CD1c-positive myeloid dendritic cell (primary cell): ENCODE results near the gene NXF1.
"Not testable (repeated sequence)": the region's sequence is repeated elsewhere in the genome, so short reads cannot be mapped to it uniquely, and the experiment has no call there.

ENCODE experiments used
- DNase-seq: peaks from one replicate; pipeline ENCODE4 v3.0.0-alpha.2; 2016; ENCODE audit errors: extremely low spot score

The NXF1 gene

DNA sequence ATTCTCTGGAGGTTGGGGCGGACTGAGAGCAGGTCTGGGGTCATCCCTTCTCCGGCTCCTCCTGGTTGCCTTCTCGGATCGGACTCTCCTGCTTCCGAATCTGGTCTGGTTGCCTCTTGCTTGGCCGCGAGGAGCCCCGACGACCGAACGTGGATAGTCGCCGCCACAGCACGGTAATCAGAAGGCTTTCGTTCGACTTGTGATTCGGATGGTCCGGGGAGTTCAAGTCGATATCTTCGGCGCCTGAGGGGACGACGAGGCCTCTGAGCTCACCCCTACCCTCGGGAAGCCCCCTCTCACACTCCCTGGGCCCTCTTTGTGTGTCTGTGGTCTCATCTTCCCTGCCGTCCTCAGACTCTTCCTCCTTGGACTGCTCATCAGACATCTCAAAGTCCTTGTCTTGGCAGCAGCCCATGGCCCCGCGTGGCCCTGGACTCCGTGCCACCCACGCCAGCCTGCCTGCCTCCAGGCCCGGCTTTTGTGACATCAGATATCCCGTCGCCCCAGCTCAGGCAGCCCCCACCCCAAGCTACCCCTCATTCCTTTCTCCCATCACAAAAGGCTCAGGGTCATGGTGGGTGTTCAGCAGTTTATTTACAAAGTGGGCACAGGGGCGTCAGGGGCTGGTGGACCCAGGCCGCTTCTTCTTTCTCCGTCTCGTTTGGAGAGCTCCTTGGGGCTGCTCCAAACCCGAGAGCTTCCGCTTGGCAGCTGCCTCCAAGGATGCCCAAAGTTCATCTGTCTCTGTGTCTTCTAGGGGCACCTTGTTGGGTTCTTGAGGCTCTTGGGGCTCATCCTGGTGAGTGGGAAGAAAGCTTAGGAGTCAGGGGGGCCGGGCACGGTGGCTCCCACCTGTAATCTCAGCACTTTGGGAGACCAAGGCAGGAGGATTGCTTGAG, 27.3 kb upstream of the NXF1 start, which contains the start of gene TEX54:
Gene TEX54 (minus strand): TSS at position 506 of the 899 bp plus-strand sequence.
- DNase-seq = peak; percentile 42

DNA sequence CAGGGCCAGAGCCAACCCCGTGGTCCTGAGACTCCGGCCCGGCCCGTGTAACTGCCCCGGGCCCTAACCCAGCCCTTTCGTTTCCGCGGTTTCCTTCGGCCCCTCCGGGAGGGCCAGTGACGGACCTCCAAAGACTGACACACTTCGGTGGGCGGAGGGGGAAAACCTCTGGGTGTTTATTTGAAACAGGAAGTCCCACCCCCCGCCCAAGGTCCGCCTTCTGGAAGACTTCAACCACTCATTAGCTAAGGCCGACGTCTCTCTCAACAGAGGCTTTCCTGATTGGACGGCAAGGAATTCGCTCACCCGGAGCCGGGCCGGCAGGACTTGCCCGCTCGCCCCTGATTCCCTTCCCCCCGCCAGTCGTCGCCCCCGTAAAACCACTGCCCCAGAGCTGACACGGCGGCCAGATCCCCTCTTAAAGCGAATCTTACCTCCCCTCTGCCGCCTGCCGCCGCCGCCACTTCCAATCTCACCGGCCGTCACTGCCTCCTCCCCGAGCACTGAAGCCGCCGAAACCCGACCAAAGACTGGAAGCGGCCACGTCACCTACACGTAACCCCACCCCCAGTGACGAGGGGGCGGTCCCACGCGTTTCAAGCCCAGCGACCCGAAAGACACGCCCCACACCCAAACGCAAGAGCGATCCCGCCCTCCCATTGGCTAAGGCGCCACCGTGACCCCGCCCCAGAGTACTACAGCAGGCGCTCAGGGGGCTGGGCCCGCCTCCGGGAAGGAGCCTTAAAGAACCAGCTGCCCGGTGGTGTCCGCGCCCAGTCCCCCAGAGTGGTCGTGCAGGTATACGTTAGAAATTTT, 26.5 kb upstream of the NXF1 start, which contains the start of gene STX5:
Gene STX5 (minus strand): TSS at position 532 of the 816 bp plus-strand sequence. CDS start 808 bp downstream, outside the sequence.
- peak; percentile 99 for DNase-seq

DNA sequence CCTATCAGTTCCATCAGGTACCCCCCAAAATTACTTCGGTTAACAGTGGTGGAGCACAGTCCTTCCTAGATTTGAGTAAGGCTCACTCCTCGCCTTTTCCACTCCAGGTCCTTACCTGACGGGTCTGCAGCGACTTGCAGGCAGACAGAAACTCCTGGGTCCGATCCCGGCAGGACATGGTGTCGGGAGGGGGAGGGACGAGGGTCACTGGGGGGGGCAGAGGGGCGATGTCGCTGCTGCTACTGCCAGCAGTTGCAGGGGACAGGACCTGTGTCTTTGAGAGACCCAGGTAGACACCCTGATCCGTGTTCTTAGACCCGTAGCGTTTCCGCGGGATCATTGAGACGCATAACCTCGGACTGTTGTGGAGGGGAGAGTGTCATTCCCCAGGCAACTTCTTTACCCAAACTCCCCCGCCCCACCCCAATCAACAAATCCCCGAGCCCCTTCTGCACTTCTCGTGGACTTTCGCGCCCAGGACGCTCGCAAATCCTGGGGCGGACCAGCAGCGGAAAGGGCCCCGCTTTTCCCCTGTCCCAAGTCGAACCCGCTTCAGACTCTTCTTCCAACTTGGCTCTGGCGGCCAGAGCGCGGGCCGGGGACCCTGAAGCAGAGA, 25.8 kb upstream of the NXF1 start:
- DNase-seq = no peak

DNA sequence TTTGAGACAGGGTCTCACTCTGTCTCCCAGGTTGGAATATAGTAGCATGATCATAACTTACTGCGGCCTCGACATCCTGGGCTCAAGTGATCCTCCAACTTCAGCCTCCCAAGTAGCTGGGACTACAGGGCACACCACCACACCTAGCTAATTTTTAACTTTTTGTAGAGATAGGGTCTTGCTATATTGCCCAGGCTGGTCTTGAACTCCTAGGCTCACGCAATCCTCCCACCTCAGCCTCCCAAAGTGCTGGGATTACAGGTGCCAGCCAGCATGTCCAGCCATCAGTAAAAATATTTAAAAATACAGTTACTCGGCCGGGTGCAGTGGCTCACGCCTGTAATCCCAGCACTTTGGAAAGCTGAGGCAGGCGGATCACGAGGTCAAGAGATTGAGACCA, 22.9 kb upstream of the NXF1 start:
- not testable (repeated sequence) for DNase-seq

DNA sequence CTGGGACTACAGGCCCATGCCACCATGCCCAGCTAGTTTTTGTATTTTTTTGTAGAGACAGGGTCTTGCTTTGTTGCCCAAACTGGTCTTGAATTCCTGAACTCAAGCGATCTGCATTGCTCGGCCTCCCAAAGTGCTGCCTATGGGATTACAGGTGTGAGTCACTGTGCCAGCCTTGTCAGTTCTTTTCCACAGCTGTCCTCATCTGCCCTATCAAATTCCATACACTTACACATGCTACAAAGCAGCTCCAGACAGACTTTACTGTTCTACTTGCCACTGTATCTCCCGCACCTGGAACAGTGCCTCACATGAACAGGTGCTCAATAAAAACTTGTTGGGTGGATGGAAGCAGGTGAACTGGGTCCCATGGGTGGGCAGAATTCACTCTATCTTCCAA, 18.4 kb upstream of the NXF1 start:
- DNase-seq = no peak

DNA sequence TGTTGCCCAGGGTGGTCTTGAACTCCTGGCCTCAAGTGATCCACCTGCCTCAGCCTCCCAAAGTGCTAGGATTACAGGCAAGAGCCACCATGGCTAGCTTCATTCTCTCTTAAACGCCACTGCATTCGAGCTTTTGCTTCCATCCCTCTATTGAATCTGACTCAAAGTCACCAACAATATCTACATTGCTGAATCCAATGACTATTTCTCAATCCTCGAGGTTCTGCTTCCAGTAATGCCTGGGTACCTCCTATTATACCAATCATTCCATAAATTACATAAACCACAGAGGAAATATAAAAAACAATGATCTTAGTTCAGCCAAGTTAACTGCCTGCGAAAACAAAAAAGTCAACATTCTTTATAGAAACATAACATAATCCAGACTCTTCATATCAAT, 11.9 kb upstream of the NXF1 start:
- no peak for DNase-seq

DNA sequence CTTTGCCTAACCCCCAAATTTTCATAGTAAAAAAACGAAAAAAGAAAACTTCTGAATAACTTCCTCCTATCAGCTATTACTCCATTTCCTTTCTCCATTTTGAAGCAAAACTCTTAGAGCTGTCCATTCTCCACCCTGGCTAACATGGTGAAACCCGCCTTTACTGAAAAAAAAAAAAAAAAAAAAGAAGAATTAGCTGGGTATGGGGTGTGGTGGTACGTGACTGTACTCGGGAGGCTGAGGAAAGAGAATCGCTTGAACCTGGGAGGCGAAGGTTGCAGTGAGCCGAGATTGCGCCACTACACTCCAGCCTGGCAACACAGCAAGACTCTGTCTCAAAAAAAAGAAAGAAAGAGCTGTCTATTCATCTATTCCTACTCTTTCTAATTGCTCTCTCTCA, 11.3 kb upstream of the NXF1 start:
- DNase-seq = peak; percentile 61

DNA sequence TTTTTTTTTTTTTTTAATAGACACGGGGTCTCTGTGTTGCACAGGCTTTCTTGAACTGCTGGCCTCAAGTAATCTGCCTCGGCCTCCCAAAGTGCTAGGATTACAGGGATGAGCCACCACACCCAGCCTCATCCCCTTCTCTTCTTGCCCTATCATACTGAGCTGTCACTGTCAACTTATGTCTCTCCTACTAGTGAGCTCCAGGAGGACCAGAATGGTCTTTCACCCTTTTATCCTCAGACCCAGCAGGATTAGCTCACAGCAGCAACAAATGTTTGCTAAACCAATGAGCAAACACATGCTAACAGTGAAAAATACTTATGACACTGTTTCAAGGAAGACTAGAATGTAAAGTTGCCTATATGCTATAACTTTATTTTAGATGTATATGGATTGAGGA, 6.4 kb upstream of the NXF1 start:
- DNase-seq = no peak

DNA sequence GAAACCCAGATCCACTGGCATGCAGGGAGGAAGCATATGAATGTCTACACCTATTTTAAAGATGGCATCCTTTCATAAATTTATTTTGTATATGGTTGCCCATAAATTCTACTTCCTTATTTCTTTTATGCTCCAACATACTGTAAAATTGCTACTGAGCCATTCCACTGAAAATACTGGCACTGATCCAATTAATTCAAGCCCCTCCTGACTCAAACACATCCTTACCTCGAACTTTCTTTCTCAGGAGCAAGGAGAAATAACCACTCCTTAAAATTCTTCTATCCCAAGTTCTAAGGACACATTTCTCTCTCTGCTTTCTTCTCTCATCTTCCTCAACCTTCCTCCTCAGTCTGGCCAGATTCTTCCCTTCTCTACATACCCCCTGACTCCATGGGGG, 5.5 kb upstream of the NXF1 start:
- DNase-seq = no peak

DNA sequence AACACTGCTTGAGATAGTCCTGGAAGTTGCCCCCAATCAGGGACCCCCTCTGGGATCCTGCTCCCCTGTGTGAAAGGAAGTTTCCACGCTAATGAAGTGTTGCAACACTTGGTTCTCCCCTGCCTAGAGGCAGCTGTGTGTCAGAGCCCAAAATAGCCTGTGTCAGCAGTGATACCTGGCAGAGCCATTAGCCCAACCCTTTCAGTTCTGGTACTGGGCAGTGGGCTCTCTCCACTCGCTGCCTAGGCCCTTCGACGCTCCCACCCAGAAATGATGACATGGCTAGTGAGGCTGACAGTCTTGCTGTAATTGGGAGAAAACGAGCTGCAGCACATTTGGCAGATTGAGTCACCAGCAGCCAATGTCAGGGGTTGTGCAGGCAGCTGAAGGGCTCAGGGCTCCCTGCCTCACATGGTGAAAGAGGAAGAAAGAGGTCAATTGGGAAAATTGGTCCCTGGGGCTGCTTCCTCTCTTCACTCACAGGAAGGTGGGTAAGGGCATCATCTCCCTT, 1.4 kb upstream of the NXF1 start:
- DNase-seq = peak; percentile 90

DNA sequence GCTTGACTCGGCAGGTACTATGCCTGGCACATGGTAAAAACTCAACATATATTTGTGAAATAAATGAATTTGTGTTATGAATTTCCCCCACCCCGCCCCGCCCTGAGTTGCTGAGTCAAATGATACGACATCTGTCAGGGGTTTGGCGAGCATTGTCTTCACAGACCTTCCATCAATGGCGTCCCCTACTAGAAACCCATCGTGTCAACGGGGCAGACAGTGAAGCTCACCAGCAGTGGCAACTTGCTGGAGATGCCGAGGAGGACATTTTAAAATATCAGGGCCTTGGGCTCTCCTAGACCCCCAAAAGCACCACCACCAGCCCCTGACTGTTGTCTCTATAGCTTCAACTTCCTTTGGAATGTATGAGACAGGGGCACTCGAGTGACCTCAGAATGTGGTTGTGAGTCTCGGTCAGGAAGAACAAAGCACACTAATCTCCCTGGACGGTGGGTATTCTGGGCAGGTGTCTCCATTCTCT, 761 bp upstream of the NXF1 start:
- DNase-seq = no peak

DNA sequence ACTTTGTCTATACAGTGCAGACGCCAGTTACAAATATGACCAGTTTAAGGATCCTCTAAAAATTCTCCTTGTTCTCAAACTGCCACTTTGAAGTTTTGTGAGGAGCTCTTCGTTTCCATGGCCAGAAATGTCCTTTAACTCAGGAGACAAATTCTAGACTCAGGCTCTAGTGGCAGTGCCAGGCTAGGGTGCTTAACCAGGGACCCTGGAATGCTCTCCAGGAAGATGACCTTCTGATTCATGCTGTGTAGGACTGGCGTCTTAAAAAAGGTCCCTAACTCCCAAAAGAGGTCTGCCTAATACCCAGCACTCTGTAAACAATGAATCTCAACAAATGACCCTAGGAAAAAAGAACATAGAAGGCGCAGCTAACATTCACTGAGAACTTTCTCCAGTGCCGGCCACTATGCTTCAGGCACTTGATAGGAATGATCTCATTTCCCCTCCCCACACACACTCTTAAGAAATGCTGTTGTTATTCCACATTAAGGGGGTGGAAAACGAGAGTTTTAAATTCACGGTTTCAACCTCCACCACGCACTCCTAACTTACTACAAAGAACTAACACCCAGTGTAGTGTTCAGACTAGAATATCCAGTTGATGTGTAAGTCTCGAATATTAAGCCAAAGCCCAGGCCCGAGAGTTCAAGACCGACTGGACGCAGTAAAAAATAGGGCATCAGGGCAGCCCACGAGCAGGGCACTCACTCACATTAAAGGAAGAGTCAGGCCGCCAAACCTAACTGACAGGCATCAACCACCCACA, 747 bp downstream of the NXF1 start:
- DNase-seq = peak; percentile 53

DNA sequence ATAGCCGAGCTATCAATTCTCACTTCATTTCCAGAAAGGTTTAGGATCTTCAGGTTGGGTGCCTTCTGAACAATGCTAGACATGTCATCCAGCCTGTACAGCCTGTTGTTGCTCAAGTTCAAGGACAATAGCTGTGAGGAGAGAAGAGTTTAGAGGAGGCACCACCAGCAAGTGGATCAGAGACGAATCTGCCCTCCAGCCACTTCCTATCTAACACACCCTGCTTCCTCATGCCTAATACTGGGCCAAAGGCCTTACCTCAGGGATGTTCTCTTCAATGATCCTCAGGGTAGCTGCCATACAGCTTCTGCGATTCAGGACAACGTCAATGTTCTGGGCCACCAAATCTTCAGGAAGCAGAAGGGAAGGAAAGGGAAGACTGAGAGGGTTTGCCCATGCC, 4.2 kb downstream of the NXF1 start:
- DNase-seq = no peak

DNA sequence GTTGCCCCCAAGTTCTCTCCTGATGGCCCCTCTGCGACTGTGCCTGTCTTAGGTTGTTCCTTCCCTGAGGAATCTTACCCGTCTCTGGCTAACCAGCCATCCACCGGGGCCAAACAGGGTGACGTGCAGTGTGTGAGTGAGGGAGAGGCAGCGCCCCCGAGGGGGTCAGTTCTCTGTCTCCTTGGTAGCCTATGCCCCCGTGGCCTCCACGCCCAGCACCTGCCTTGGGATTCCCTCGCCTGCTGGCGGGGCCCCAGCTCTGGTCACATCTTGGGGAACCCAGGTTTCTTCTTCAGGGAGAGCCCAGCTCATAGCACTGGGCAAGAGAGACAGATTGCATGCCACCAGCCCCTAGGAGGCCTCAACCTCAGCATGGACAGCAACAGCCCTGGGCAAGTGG, 5.8 kb downstream of the NXF1 start:
- DNase-seq = no peak

DNA sequence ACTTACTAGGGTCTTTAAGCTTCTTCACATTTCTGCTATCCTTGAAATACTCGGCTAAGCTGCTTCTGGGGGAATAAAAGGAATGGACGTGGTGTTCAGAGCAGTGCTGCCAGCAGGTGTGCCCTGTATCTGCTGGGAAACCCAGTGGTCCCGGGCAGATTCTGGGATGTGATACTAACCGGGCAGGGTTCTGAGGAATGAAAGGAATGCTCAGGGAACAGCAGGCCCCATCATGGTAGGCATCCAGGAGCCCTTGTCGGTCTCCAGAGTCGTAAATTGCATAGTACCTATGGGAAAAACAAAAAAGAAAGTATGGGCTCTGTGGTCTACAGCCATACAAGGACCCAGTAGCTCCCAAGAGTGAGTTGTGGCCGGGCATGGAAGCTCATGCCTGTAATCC, 9.0 kb downstream of the NXF1 start:
- no peak for DNase-seq

DNA sequence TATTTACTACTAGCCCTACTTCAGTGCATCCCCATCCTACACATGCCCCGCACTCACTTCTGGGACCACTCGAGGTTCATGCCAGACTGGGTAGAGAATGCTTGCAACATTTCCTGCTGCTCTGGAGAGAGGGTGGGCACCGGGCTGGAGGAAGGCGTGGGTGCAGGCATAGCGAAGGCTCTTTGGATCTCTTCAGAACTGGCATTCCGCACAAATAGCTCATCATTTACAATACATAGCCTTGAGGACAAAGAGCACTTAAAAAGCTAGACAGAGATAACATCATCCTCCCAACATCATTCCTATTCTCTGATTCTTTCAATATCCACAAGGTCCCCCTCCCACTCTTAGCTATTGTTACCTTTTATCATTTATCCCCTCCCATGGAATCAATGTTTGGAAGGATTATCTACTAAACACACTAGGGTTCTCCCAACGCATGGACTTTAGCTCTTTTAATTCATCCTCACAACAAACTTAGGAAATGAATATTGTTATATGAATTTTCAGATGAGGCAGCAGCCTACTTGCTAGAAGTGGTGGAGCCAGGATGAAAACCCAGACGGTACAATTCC, 11.0 kb downstream of the NXF1 start:
- no peak for DNase-seq

DNA sequence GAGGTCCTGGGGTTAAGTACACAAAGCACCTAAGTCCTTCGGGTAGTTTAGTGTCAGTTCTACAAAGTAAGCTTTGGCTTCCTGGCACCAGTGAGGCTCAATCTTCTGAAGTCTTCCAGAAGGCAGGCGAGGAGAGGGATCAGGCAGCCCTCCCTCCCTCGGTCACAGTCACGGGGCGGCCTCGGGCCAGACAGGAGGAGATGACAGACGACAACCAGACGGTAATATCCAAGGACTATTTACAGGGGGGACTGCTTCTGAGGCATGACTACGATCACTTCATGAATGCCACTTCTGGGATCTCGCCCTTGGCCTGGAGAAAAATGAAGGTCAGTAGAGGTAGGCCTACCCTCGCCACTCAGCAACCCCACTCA, 13.1 kb downstream of the NXF1 start:
- no peak for DNase-seq

DNA sequence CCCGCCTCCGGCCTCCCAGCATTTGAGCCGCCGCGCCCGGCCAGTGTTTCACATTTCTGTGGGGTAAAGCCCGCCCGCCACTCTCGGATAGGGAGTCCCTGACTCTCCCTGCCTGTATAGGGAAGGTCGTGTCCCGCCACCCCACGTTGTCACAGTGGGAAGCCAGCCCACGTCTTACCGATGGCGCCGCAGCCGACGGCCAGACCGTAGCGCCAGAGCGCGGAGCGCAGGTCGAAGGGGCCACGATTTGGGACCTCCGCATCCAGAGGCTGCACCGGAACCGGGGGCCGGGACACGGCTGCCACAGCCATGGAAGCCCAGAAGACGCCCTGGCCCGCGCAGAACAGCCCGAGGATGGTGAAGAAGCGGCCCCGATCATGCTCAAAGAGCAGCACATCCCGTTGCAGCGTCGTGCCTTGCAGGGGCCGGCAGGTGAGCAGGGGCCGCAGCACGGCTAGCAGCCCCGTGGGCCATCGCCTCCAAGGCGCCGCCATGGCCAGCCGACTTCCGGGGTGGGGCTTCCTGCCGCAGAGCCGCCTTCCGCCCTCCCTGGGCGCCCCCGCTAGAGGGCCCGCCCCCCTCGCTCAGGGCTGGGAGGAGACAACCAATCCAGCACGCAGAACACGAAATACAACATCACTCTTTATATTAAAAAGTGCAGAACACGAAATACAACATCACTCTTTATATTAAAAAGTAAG, 13.6 kb downstream of the NXF1 start, which contains the start of gene TMEM223:
Gene TMEM223 (minus strand): TSS at position 506 of the 701 bp plus-strand sequence. CDS start 12 bp downstream, at position 494.
- peak; percentile 90 for DNase-seq

DNA sequence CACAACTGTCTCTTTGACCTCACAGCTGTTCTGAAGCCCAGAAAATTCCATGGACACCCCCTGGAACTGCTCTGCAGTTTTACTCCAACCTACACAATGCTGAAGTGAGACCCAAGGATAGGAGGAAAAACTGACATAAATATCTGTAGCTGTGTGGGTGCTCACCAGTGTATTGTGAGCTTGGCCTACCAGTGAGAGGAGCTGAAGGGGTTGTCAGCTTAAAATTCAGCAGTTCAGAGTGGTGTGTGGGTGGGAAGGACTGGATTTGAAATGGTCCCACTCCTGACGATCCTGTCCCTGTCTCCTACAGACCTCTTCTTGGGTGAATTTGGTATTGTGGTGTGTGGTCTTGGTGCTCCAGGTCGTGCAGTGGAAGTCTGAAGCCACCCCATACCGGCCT, 15.7 kb downstream of the NXF1 start:
- DNase-seq = no peak

DNA sequence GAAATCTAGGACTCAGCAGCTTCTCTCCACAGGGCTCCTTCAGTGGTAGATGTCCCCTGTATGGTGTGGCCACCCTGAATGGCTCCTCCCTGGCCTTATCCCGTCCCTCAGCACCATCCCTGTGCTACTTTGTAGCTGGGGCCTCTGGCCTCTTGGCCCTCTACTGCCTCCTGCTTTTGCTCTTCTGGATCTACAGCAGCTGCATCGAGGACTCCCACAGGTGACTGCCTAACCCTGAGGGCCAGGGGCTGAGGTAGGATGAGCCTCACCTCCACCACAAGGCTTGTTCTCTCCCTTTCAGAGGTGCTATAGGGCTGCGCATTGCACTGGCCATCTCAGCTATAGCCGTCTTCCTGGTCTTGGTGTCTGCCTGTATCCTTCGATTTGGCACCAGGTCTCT, 16.2 kb downstream of the NXF1 start:
- no peak for DNase-seq
